IPS-NIHi11 (cell line): ENCODE measurements around the gene PSMC3.

Experiments
- DNase-seq: peaks from one replicate; pipeline ENCODE4 v3.0.0; 2012; ENCODE audit warnings: mixed read lengths, low spot score

PSMC3 gene

DNA sequence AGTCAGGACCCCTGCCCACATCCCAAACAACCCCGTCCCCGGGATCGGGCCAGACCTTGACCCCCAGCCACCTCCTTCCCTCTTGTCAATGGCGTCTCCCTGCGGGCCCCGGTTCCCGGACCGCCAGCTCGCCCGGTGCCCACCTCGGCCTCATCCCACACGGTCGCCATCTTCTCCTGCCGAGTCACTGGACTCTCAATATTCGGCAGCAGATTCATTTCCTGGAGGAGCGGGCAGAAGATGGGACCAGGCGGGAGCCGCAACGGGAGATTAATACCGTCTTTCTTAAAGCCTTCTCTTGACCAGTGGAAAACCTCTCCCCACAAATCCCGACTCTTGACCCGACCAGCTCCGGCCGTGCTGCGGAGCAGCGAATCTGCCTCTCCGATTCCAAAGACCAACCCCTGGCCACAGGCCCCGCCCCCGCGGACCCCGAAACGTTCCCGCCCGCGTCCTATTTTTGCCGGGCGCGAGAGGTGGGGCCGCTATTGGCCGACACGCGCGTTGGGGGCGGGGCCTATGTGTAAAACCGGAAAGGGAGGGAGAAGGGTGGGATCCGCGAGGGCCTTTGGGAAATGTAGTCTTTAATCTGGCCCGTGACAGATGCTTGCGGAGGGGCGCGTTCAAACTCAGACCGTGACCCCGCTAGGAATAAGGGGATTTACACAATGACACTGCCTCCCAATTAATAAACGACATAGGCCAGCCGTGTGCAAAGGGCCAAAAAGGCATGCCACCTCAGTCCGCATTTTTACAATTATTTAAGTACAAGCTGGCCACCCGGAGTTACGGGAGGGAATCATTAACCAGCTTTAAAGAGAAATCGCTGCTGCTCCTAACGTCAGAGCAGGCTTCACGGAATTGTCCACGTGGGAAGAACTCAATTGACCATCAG lies at the start of gene PSMC3:
TSS of gene PSMC3 (minus strand) at position 378 of the 895 bp plus-strand sequence. CDS start at position 218, 160 bp downstream.
- DNase-seq, result peak; percentile 98

DNA sequence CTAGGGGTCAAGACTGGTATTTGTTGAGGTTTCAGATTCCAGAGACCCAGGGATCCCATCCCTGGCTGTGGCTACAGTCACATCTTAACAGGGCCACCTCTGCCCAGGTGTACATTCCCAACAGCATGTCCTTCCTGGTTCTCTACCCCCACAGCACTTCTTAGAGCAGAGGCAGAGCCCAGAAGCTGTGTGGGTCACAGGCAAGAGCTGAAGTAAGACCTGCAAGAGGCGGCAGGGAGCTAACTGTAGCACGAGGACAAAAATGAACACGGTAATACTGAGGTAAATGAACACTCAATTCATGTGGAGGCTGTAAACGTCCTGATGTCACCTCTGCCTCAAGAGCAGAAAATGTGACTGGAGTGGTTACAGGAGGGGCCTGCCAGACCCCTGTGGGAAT lies 44.4 kb upstream of the PSMC3 start:
- no peak for DNase-seq

DNA sequence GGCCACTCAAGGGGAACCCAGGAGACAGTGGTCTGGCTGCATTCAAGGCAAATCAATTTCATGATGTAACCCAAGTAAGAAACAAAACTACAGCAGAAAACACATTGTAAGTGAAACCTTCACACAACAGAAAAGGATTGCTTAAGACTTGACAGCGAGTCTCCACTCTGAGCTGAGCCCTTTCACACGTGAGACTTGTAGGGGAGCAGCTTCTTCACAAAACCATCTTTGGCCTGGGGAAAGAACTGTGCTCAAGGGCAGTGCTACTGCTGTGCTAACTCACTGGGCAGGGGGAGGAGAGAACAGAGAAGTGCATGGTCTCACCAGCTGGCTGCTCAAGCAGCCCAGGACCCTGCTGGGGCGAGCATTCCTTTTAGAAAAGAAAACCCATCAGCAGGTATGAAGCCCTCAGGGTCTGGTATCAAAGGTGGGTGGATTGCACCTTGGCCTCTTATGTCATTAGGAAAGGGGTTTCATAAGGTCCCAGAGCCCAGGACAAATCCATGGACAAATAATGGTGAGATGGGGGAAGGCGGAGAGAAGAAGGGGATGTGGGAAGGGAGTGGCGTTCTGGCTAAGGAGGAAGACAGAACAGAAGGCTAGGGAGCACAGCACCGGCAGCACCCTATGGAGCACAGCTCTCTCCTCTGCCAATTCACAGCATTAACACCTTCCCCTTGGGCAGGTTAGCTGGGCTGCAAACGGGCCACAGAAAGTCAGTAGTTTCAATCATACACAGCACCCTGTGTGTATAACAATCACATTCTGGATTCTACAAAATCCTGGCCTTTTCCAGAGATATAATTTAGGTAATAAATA lies 43.3 kb upstream of the PSMC3 start:
- DNase-seq, result peak; percentile 37

DNA sequence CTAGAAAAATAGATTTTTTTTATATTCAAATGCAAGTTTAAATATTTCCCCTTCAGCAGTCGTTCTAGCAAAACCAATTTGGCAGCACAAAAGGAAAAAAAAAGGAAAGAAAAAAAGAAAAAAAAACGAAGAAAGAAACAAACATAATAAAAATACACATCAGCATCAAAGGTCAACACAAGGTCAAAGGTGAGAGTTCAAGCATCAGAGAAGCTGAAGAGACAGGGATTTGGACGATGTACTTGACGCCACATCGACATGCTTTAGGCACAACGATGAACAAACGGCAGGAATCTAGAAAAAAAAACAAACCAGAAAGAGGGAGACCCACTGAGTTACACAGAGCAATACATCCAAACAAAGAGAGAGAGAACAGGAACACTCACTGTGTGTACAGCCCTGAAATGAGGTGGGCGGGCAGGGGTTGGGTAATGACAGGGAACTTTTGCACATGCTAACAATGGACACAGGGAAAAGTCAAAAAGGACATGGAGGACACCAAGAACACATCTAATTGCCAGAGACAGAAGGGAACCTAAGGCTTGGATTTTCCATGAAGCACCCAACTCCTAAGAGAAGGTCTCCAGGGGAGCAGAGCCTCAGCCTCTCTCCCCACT lies 42.5 kb upstream of the PSMC3 start:
- DNase-seq, result no peak

DNA sequence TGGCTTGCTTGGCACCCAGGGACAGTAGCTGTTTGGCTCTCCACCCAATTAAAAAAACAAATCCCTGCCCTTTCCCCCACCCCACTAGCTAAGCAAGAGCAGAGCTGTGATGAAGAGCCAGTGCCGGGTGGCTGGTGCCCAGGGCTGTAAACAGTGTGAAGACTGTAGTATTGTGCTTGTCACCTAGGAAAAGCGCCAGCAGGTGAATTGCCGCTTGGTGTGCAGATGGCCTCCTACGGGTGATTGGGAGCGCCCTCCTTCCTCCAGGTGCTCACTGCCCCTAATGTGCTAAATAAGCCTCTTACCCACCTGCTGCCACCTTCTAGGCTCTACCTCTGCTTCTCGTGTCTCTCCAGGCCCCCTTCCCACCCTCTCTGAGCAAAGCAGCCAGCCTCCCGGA lies 41.1 kb upstream of the PSMC3 start:
- no peak for DNase-seq

DNA sequence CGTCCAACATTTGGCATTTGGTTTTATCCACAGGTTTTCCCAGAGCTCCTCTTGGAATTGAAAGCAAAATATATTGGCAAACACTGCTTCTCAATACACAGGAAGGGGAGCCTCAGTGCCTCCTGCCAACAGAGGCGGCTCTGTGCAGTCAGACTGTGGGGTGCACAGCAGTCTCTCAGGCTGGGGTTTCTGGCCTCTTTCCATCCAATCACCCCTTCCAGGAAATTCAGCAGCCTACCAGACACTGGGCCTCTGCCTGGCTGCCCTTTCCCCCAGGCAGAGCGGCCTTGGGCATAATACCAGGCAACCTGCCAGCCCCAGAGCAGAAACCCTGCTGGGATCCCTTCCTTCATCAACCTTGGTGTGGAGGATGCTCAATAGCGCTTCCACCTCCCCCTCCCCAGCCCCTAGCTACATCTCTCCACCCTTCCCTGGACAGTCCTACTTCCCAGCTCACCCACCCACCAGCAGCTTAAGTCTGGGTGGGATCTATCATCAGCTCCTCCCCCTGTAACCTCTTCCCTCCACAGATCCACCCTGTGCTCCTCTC lies 40.5 kb upstream of the PSMC3 start:
- peak; percentile 53 for DNase-seq

DNA sequence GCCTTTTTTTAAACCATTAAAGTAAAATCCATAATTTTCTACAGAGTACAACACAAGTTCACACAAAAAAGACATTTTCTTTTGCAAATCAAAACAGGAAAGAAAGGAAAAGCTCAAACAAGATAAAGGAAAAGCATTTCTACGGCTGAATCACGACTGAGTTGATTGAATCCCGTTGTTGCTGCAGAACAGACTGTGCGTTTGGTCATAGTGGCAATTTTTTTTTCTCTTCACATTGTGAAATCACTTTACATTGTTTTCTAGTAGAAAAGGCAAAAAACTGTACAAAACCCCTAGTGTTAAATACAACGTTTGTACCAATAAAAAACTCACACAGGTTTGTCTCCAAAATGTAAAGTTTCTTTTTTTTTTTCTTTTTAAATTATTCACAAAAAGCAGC lies 40.0 kb upstream of the PSMC3 start:
- no peak for DNase-seq

DNA sequence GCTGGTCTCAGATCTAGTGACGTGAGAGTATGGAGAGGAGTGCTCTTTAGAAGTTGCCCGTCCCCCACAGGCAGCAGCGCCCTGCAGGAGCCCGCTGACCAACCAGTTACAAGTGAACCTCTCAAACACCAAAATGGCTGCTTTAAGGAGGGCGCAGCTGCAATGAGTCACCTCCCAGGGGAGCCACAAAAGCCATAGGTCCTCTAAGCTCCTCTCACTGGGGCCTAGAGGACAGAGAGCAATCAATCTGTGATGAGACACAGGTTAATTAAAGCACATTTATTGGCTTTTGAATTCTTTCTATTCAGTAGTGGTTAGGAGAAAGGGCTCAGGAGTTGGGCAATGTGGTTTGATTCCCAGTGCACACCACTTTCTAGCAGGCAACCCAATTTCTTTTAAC lies 38.2 kb upstream of the PSMC3 start:
- no peak for DNase-seq

DNA sequence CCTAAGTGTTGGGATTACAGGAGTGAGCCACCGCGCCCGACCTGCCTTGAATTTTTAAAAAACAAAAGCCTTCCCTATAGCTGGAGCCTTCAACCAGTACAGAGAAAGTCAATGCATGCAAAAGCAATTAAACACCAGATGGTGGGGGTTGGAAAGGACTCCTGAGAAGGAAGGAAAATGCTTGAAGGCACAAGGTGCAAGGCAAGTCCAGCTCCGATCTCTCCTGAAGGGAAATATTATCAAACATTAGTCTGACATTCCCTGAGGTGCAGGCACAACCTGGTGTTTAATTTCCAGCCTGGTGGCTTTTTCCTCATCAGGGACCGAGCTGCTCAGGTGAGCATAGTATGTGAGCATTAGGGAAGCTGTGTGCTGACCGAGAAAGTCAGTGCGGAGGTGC lies 35.6 kb upstream of the PSMC3 start:
- no peak for DNase-seq

DNA sequence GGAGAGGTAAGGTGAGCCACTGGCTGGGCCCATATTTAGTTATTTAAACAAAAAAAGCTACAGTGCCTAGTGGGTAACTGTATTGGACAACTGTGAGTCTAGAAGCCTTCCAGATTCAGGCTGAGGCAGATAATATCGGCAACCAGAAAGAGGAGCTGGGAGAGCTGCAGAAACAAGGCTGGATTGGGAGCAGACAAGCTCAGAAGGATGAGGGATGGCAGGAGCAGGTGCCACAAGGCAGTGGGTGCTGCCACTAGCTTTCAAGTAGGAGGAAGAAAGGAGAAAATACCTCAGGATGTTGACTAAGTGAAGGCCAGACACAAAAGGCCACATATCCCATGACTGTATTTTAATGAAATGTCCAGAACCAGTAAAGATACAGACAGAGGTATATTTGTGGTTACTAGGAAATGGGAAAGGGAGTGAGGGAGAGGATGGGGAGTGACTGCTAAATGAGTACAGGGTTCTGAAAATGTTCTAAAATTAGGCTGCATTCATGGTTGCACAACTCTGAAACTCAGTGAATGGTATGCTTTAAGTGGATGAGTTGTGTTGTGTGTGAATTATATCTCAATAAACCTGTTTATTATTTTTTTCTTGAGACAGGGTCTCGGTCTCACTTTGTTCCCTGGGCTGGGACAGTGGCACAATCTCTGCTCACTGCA lies 34.5 kb upstream of the PSMC3 start:
- no peak for DNase-seq

DNA sequence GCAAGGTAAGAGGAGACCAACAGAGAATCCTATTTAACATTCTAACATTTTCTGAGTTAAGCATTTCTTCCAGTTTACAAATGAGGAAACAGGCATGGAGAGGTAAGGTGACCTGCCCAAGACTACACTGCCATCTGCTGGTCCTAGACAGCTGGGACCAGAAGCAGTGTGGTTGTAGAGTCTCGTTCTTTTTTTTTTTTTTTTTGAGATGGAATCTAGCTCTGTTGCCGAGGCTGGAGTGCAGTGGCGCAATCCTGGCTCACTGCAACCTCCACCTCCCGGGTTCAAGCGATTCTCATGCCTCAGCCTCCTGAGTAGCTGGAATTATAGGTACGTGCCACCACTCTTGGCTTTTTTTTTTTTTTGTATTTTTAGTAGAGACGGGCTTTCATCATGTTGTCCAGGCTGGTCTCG lies 28.0 kb upstream of the PSMC3 start:
- peak; percentile 73 for DNase-seq

DNA sequence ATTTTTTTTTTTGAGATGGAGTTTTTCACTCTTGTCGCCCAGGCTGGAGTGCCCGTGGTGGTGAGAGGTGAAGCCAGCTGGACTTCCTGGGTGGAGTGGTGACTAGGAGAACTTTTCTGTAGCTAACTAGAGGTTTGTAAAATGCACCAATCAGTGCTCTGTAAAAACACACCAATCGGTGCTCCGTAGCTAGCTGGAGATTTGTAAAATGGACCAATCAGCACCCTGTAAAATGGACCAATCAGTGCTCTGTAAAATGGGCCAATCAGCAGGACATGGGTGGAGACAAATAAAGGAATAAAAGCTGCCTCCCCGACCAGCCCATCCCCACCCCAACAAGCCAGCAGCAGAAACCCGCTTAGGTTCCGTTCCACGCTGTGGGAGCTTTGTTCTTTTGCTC lies 27.1 kb upstream of the PSMC3 start:
- no peak for DNase-seq

DNA sequence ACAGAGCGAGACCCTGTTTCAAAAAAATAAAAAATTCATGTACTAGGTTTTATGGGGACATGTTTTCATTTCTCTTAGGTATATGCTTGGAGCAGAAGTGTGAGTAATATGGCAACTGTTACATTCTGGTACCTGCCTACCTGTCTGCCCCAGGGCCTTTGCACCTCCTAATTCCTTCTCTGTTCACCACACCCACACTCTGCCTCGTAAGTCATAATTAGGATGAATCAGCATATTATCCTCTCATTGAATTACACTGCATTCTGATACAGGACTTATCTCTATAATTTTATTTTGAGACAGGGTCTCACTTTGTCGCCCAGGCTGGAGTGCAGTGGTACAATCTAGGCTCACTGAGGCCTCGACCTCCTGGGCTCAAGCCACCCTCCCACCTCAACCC lies 25.8 kb upstream of the PSMC3 start:
- no peak for DNase-seq

DNA sequence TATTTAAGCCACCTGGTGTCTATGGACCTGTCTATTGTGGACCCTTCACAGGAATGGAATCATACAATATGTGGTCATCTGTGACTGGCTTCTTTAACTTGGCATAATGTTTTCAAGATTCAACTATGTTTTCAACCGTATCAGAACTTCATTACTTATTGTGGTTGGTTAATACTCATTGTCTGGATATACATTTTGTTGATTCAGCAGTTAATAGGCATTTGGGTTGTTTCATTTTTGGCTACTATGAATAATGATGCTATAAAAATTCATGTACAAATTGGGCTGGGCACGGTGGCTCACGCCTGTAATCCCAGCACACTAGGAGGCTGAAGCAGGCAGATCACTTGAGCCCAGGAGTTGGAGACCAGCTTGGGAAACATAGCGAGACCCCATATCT lies 25.2 kb upstream of the PSMC3 start:
- no peak for DNase-seq

DNA sequence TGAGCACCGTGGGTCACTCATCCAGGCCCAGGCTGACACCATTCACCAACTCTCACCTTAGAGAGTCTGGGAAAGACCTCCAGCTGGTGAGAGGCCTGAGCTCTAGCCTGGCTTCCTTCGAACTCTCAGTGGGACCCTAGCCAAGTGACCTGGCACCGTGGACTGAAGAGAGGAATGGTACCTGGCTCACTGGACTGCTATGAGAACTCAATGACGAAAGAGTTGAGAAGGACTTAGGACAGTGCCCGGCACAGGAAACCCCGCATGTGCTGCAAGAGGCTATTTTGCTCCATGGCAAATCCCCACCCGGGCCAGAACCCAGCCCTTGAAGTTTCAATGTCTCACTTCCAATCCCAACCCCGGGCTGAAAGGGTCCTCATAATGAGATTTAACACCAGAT lies 23.3 kb upstream of the PSMC3 start:
- DNase-seq, result no peak

DNA sequence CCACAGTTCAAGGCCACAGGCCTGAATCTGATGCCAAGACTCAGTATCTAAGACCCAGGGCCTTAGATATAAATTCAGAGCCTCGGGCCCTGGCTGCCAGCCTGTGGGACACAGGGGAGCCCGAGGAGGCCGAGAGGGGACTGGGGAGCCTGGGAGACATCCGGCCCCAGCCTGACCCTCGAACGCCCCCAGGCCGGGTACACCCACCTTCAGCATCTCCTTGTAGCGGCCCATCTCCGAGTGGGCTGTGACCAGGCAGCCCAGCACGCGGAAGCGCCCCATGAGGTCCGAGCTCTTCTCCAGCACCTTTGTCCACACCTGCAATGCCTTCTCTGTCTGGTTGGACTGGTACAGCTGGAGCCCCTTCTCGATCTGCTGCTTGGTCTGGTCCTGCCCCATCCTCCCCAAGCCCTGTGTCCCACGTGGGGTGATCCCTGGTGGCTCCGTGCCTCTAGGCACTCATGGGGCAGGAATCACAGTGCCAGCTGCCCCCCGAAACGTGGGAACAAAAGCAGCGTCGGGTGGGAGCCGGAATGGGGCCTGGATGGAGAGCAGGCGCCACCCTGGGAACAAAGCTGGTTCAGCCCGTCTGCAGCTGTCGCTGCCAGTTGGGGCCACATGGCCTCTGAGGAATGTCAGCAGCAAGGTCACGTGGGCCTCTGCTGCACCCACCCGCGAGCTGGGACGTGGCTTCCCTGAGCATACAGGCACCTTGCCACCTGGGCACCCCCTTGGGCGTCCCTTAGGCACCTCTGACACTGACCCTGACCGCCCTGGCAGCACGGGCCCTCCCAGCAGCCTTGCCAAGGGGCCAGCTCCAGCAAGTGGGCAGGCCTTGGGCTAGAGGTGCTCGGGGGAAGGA lies 22.6 kb upstream of the PSMC3 start, which contains the start of gene RAPSN:
TSS of gene RAPSN (minus strand) at position 571 of the 862 bp plus-strand sequence. CDS start at position 399, 172 bp downstream.
- no peak for DNase-seq

DNA sequence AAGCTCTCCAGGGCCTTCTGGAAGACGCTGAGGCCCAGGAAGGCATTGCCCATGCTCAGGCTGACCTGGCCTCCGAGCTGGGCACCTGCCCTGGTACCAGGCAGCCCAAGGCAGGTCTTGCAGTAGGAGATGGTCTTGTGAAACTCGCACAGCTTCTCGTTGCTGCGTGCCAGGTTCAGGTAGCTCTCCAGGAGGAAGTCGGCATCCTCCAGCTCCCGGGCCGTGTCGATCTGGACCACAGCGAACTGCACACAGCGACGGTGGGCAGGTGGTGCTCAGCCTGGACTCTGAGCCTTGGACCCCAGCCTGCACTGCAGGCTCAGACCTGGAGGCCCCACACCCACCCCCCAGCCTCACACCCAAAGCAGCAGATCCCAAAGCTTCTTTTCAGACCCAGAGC lies 21.7 kb upstream of the PSMC3 start:
- DNase-seq, result no peak

DNA sequence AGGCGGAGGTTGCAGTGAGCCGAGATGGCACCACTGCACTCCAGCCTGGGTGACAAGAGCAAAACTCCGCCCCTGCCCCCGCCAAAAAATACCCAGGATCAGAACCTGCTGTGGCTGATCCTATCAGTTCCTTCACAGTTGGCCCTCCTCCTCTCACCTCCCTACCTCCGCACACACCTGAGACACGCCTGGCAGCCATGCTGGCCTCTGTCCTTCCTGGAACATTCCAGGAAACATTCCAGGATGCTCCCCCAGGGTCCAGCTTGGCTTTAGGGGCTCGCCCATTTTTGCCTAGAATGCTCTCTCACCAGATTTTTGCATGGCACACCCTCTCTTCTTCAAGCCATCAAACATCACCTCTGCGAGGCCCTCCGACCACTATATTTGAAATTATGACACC lies 20.6 kb upstream of the PSMC3 start:
- DNase-seq, result no peak

DNA sequence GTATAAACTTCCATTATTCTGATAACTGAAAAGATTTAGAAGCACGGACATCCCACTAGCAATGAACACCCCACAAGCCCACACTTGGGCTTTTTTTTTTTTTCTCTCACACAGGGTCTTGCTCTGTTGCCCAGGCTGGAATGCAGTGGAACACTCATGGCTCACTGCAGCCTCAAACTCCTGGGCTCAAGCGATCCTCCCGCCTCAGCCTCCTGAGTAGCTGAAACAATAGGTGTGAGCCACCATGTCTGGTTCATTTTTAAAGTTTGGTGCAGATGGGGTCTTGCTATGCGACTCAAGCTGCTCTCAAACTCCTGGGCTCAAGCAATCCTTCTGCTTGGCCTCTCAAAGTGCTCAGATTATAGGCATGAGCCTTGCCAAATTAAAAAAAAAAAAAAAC lies 19.6 kb upstream of the PSMC3 start:
- DNase-seq, result no peak

DNA sequence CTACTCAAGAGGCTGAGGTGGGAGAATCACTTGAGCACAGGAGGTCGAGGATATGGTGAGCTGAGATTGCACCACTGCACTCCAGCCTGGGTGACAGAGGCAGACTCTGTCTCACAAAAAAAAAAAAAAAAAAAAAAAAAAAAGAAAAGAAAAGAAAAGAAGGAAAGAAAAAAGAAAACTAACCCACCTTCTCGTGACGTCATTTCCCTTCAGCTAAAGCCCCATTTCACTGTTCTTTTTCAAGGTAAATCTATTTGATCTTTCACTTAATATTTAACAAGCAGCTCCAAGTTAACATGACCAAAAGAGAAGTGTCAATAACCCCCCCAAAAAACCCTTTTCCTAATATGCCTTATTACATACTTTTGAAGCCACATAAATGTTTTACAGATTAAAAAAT lies 17.6 kb upstream of the PSMC3 start:
- no peak for DNase-seq
